ENCODE data around the gene NME7. TPM values are rescaled to one million over a fixed set of nuclear protein-coding genes. Genes with fewer than 3 reads are reported as not detected.

The NME7 gene
- total RNA-seq, 8 experiments from 2014 or later, result 14.2 to 111 (median 71.9) TPM

DNA sequence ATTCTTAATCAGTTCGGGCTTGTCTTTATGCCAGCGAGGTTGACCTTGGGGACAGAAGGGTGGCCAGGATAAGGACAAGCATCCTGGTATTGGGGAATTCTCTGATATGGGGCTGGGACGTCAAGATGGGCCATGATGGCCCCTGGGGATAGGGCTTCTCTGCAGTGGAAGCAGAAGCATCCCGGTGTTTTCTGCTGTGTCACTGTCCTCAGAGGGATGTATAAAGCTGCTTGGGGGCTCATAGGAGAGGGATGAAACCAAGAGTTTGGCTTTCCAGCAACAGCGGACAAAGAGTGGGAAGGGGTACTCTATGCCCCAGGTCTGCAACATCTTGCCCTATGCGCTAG is 262.5 kb downstream of the NME7 start:
- peak overlapping the region; percentile 84 to 94 for H3K27ac ChIP-seq
- peaks cover 16 to 32% of the 10 kb centered on the region in 2 donors for H3K4me1 ChIP-seq (replicated peaks in 1 of 2)
- peak overlapping the region; percentile 63 to 99 (median 96) for H3K4me3 ChIP-seq
- WGBS, 10 experiments, result 0 to 90% (median 60%) methylated on average over 1 to 6 of the region's 6 CpGs; no CpG with 5 or more reads in 3 of the 10 experiments
- in situ Hi-C loops (cut with MboI; ENCODE audit: low pct_unique_long_range_greater_than_20kb in 2 of 9, low sequenced_read_pairs in 9 of 9, unreplicated experiment in 9 of 9), result loop anchor here in 5 of 9 experiments (25.0 kb wide), 3 partner anchors 232 to 668 kb away; no protein-coding TSS in a partner anchor
- ATAC-seq (replicated peaks in 6 of 8), result no peak

DNA sequence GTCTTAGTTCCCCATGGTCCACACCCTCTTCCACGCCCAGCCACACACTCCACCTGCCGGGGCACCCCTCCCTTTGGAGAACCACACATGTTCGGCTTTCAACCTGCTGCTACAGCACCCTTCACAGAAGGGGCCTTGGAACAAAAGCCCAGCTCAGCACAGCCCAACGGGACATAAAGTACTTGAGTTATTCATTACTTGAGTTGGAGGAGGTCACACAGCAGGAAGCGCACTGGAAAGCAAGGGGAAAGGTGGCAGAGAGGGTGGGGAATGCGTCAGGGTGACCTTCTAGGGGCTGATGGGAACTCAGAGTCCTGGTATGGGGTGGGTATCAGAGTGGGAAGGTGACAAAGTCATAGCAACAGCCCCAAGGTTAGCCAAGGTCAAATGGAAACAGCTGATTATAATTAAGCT is 264.1 kb downstream of the NME7 start:
- no peak for ATAC-seq (replicated peaks in 6 of 8)
- WGBS, 10 experiments, result 17 to 85% (median 60%) methylated on average over 1 to 6 of the region's 6 CpGs; no CpG with 5 or more reads in 3 of the 10 experiments
- H3K27ac ChIP-seq, result no peak overlapping the region
- in situ Hi-C loops (cut with MboI; ENCODE audit: low pct_unique_long_range_greater_than_20kb in 2 of 9, low sequenced_read_pairs in 9 of 9, unreplicated experiment in 9 of 9), result loop anchor here in 5 of 9 experiments (25.0 kb wide), 3 partner anchors 234 to 666 kb away; no protein-coding TSS in a partner anchor
- no peak overlapping the region for H3K4me3 ChIP-seq
- H3K4me1 ChIP-seq (replicated peaks in 1 of 2), result peaks cover 16 to 28% of the 10 kb centered on the region in 2 donors

DNA sequence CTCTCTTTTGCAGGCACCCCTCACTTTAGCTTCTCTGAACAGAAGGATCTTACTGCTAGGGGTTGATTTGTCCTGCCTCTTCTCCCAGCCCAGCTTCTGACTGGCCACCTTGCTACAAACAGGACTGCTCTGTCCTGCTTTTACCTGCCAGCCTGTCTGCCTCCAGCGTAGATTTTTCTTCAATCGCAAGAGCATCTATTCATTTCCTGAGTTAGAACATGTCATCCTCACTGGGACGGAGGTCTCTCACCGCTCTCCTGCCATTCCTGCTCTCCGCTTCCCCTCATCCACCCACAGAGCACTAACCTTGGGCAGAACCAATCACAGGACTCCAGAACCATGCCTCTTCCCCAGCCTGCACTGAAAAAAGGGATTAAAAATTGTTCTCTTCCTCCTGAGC is 264.6 kb downstream of the NME7 start:
- H3K27ac ChIP-seq, result peak overlapping the region in 1 of 2 donors; percentile 9
- 66 to 100% (median 92%) methylated on average over 1 to 5 of the region's 5 CpGs; no CpG with 5 or more reads in 1 of the 10 experiments for WGBS, 10 experiments
- H3K4me3 ChIP-seq, result no peak overlapping the region
- in situ Hi-C loops (cut with MboI; ENCODE audit: low pct_unique_long_range_greater_than_20kb in 2 of 9, low sequenced_read_pairs in 9 of 9, unreplicated experiment in 9 of 9), result loop anchor here in 5 of 9 experiments (25.0 kb wide), 3 partner anchors 234 to 666 kb away; no protein-coding TSS in a partner anchor
- ATAC-seq (replicated peaks in 6 of 8), result no peak
- H3K4me1 ChIP-seq (replicated peaks in 1 of 2), result peaks cover 16 to 31% of the 10 kb centered on the region in 2 donors

DNA sequence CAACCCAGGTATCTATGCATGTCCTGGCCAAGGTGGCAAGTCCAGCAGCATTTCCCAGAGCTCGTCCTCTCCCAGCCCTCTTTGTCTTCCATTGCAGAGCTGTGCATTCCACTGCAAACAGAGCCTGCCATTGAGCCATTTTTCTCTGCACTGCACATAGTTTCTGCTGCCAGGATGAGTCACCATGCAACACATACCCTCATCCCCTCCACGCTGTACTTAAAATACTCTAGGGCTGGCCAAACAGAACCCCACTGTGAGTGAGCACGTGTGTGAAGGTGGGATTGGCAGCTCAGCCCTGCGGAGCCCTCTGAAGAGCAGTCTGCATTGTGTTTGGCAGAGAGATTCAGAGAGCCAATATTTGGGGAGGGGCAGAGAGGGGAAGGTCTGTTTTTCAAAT is 265.0 kb downstream of the NME7 start:
- no peak overlapping the region for H3K4me3 ChIP-seq
- in situ Hi-C loops (cut with MboI; ENCODE audit: low pct_unique_long_range_greater_than_20kb in 2 of 9, low sequenced_read_pairs in 9 of 9, unreplicated experiment in 9 of 9), result loop anchor here in 5 of 9 experiments (25.0 kb wide), 3 partner anchors 235 to 665 kb away; no protein-coding TSS in a partner anchor
- H3K27ac ChIP-seq, result peak overlapping the region in 1 of 2 donors; percentile 9
- ATAC-seq (replicated peaks in 6 of 8), result peak in 6 of 8 experiments; percentile 4 to 29 (median 14)
- peaks cover 16 to 31% of the 10 kb centered on the region in 2 donors for H3K4me1 ChIP-seq (replicated peaks in 1 of 2)
- WGBS, 10 experiments, result 19 to 80% (median 30%) methylated on average over 1 to 4 of the region's 4 CpGs; no CpG with 5 or more reads in 2 of the 10 experiments

DNA sequence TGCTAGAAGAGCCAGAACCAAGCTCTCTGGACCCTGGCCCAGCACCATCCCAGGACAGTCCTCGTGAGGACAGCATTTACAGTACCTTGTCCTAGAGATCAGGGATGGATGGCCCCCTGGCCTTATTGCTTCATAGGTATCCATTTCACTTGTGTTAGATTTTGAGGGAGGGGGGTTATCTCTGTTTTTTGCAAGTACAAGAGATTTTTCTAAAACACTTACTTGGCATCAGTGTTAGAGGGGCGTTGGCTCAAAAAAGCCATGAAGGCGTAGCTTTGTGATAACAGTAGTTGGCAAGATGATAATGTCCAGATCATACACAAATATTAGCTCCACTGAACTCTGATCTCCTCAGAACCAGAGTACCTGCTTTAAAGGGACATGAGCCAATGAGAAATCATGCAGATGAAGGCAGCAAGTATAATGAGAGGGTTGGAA is 266.9 kb downstream of the NME7 start:
- no peak for ATAC-seq (replicated peaks in 6 of 8)
- H3K27ac ChIP-seq, result no peak overlapping the region
- H3K4me3 ChIP-seq, result no peak overlapping the region
- in situ Hi-C loops (cut with MboI; ENCODE audit: low pct_unique_long_range_greater_than_20kb in 2 of 9, low sequenced_read_pairs in 9 of 9, unreplicated experiment in 9 of 9), result loop anchor here in 5 of 9 experiments (25.0 kb wide), 3 partner anchors 237 to 663 kb away; no protein-coding TSS in a partner anchor
- 50 to 100% (median 94%) methylated on average over 1 to 3 of the region's 3 CpGs for WGBS, 10 experiments
- H3K4me1 ChIP-seq (replicated peaks in 1 of 2), result peaks cover 16 to 31% of the 10 kb centered on the region in 2 donors

DNA sequence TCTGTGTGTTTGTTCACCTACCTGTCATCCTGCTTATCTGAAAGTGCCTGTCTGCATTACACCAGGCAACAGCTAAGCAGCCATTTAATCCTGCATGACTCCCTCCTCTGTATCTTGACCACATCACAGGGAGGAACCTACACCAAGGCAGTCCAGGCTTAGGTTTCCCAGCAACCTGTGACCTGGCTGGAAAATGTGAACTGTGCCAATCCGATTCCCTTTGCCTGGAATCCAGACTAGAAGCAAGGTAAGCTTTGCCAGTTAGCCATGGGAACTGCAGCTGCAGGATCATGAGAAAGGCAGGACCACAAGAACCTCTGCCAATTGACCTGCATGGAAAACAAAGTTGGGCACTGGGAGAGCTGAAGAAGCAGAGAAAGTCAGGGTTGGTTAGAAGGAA is 267.4 kb downstream of the NME7 start:
- WGBS, 10 experiments, result 0 to 83% (median 60%) methylated on average over 1 of the region's 1 CpG; no CpG with 5 or more reads in 1 of the 10 experiments

DNA sequence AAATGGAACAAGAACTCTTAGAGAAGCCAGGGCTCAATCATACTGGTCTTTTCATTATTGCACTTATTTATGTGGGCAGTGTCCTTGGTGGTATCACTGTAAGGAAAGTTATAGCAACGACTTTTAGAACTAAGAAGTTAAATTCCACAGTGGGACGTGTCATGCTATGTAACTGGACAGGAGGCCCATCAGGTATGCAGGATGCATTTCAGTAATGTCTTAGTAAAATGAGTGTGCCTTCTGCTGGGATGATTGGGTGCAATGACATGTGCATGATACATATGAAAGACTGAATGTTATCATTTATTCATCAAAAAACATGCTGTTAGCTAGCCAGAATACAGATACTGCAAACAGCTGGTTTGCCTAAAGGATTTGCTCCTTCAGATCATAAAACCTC is 268.0 kb downstream of the NME7 start:
- H3K4me3 ChIP-seq, result no peak overlapping the region
- peak in 1 of 8 experiments; percentile 30 for ATAC-seq (replicated peaks in 6 of 8)
- peaks cover 8 to 22% of the 10 kb centered on the region in 2 donors for H3K4me1 ChIP-seq (replicated peaks in 1 of 2)
- in situ Hi-C loops (cut with MboI; ENCODE audit: low pct_unique_long_range_greater_than_20kb in 2 of 9, low sequenced_read_pairs in 9 of 9, unreplicated experiment in 9 of 9), result no loop called here
- H3K27ac ChIP-seq, result no peak overlapping the region
- WGBS, 10 experiments, result 33 to 100% (median 84%) methylated on average over 1 to 2 of the region's 2 CpGs; no CpG with 5 or more reads in 1 of the 10 experiments

More for the DNA sequence above, 267.4 kb downstream of the NME7 start:
- H3K27ac ChIP-seq, result no peak overlapping the region
- ATAC-seq (replicated peaks in 6 of 8), result peak in 1 of 8 experiments; percentile 20
- no peak overlapping the region for H3K4me3 ChIP-seq
- in situ Hi-C loops (cut with MboI; ENCODE audit: low pct_unique_long_range_greater_than_20kb in 2 of 9, low sequenced_read_pairs in 9 of 9, unreplicated experiment in 9 of 9), result loop anchor here in 5 of 9 experiments (25.0 kb wide), 3 partner anchors 237 to 663 kb away; no protein-coding TSS in a partner anchor
- H3K4me1 ChIP-seq (replicated peaks in 1 of 2), result peaks cover 13 to 28% of the 10 kb centered on the region in 2 donors

DNA sequence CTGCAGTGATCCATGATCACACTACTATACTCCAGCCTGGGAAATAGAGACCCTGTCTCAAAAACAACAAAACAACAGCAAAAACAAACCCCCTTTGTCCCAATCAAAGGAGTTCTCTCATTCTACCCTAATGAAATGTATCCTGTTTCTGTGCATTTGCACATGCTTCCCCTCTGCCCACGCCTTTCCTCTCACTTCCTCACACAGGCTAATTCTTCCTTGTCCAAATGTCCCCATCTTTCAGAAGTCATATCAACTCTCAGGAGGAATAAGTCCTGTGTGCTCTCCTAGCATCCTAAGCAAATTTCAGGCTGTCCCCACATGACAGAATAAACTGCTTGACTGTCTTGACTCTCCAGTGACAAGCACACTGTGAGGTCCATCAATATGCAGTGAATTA is 269.2 kb downstream of the NME7 start:
- H3K27ac ChIP-seq, result no peak overlapping the region
- 67 to 100% (median 86%) methylated on average over 1 of the region's 1 CpG; no CpG with 5 or more reads in 3 of the 10 experiments for WGBS, 10 experiments
- no peak overlapping the region for H3K4me3 ChIP-seq
- peaks cover 8 to 19% of the 10 kb centered on the region in 2 donors for H3K4me1 ChIP-seq (replicated peaks in 1 of 2)
- peak in 1 of 8 experiments; percentile 18 for ATAC-seq (replicated peaks in 6 of 8)
- in situ Hi-C loops (cut with MboI; ENCODE audit: low pct_unique_long_range_greater_than_20kb in 2 of 9, low sequenced_read_pairs in 9 of 9, unreplicated experiment in 9 of 9), result no loop called here

DNA sequence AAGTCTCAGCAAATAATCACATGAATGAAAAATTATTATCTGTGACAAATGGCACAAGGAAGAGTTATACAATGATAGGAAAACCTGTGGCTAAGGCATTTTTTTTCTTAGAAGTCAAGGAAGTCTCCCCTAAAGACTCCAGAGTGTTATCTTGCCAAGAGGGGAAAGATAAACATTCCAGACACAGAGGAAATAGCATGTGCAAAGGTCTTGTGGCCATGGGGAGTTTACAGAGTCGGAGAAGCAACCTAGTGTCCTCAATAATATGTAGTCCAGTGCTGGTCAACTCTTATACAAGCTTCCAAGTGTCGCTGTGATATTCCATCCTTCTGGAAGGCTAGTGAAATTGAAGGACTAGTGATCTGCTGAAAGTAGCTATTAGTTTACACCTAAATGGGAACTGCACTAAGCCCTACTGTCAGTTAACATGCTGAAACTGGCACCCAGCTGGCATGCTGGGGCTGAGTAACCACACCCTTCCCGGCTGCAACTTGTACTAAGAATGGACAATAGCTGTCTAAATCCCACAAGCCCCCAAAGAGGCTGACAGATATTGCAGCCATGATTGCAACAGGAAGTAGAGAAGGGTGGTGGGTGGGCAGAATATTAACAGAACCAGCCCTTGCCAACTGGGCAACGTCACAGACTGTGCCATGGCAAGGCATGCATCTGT is 272.6 kb downstream of the NME7 start:
- no peak overlapping the region for H3K27ac ChIP-seq
- ATAC-seq (replicated peaks in 6 of 8), result no peak
- 43 to 100% (median 94%) methylated on average over 1 to 4 of the region's 4 CpGs for WGBS, 10 experiments
- H3K4me3 ChIP-seq, result no peak overlapping the region
- peaks cover 0 to 5% of the 10 kb centered on the region in 2 donors for H3K4me1 ChIP-seq (replicated peaks in 1 of 2)
- in situ Hi-C loops (cut with MboI; ENCODE audit: low pct_unique_long_range_greater_than_20kb in 2 of 9, low sequenced_read_pairs in 9 of 9, unreplicated experiment in 9 of 9), result no loop called here

DNA sequence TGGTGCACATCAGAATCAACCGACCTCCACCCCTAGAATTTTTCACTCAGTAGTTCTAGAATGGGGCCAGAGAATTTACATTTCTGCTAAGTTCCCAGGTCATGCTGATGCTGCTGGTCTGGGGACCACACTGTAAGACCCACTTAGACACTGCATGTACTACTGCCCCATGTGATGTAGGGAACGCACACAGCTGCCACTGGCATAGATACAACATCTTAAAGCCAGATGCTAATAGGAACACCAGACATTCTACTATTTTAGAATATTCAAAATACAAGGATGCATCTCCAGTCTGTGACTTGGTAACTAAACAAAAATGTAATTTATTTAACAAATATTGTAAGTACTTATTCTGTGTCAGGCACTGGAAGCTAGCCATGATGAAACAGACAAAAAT is 275.2 kb downstream of the NME7 start:
- WGBS, 10 experiments, result 17 to 100% (median 94%) methylated on average over 1 to 2 of the region's 2 CpGs; no CpG with 5 or more reads in 3 of the 10 experiments
- in situ Hi-C loops (cut with MboI; ENCODE audit: low pct_unique_long_range_greater_than_20kb in 2 of 9, low sequenced_read_pairs in 9 of 9, unreplicated experiment in 9 of 9), result no loop called here
- ATAC-seq (replicated peaks in 6 of 8), result peak in 3 of 8 experiments; percentile 43 to 81 (median 57)
- Histone ChIP-seq H3K4me1 (replicated peaks in 1 of 2) (peaks cover 5 to 14% of the 10 kb centered on the region in 2 donors), H3K4me3 (no peak overlapping the region), H3K27ac (no peak overlapping the region)

DNA sequence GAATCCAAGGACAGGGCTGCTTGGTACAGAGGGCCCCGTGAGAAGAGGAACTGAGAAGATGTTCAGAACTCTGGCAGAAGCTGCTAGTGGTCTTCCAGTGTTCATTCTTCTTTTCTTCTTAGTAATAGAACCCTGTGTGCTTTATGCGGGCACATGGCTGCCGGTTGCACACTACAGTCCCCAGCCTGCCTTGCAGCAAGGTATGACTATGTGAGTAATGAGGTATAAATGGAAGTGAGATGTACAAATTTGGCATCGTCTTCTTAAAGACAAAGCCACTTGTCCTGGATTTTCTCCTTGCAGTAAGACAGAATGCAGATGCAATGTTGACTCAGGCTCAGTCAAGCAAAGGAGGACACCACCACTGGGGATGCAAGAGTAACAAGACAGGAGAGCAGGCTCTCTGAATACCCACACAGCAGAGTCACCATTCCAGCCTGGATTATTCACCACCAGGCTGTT is 276.1 kb downstream of the NME7 start:
- in situ Hi-C loops (cut with MboI; ENCODE audit: low pct_unique_long_range_greater_than_20kb in 2 of 9, low sequenced_read_pairs in 9 of 9, unreplicated experiment in 9 of 9), result no loop called here
- WGBS, 10 experiments, result 41 to 100% (median 93%) methylated on average over 2 to 4 of the region's 4 CpGs; no CpG with 5 or more reads in 1 of the 10 experiments
- H3K4me3 ChIP-seq, result no peak overlapping the region
- peaks cover 14 to 23% of the 10 kb centered on the region in 2 donors for H3K4me1 ChIP-seq (replicated peaks in 1 of 2)
- ATAC-seq (replicated peaks in 6 of 8), result peak in 2 of 8 experiments; percentile 11 to 18
- no peak overlapping the region for H3K27ac ChIP-seq

DNA sequence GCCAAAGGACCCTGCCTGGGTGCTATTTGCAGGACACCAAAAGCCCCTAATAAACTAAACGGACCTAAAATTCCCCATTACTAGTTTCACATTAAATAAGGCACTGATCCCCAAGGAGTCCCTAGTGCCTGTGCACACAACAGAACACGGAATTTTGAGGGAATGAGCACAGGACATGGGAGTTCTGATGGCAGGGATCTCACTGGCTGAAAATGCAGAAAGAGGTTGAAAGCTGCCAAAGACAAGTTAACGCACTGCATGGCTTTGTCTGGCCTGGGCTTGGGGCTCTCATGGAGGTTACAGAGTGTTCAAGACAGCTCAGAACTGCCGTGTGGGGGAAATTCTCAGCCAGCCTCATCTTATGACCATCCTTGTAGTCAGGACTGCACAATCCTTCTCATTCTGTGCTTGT is 276.7 kb downstream of the NME7 start:
- WGBS, 10 experiments, result 57 to 100% (median 78%) methylated on average over 1 to 4 of the region's 4 CpGs; no CpG with 5 or more reads in 4 of the 10 experiments
- in situ Hi-C loops (cut with MboI; ENCODE audit: low pct_unique_long_range_greater_than_20kb in 2 of 9, low sequenced_read_pairs in 9 of 9, unreplicated experiment in 9 of 9), result no loop called here
- Histone ChIP-seq H3K27ac (no peak overlapping the region), H3K4me3 (no peak overlapping the region), H3K4me1 (replicated peaks in 1 of 2) (peaks cover 15 to 25% of the 10 kb centered on the region in 2 donors)
- ATAC-seq (replicated peaks in 6 of 8), result no peak

DNA sequence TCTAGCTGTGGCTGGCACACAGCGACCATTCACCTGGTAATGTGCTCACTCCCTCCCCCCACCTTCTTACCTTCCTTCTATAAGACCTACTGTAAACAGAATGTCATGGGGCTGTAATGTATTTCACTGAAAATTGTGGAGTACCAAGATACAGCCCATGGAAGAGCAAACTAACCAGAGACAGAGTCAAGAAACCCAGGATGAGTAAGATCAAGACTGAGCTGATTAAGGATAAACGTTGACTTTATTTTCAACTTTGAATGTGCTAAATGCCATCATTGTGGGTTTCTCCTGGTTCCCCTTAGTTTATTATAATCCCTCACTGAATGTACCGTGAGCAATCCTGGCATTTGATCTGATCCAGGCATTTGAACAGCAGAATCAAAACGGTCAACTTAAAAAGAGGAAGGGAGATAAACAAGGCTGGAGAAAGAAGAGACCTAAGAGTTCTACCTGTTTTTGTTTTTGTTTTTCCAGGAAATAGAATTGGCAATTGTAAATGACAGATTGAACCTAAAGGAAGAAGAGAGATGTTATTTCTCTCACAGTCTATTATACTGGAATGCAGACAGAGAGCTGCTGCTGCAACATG is 277.2 kb downstream of the NME7 start:
- no peak overlapping the region for H3K4me3 ChIP-seq
- H3K4me1 ChIP-seq (replicated peaks in 1 of 2), result peaks cover 15 to 25% of the 10 kb centered on the region in 2 donors
- 65 to 100% (median 86%) methylated on average over 2 to 4 of the region's 4 CpGs for WGBS, 10 experiments
- H3K27ac ChIP-seq, result no peak overlapping the region
- in situ Hi-C loops (cut with MboI; ENCODE audit: low pct_unique_long_range_greater_than_20kb in 2 of 9, low sequenced_read_pairs in 9 of 9, unreplicated experiment in 9 of 9), result no loop called here
- no peak for ATAC-seq (replicated peaks in 6 of 8)

All from motor neuron (in vitro differentiated cells).